ENCODE results near the gene FAAP100.

- TF ChIP-seq, protein P1, sequence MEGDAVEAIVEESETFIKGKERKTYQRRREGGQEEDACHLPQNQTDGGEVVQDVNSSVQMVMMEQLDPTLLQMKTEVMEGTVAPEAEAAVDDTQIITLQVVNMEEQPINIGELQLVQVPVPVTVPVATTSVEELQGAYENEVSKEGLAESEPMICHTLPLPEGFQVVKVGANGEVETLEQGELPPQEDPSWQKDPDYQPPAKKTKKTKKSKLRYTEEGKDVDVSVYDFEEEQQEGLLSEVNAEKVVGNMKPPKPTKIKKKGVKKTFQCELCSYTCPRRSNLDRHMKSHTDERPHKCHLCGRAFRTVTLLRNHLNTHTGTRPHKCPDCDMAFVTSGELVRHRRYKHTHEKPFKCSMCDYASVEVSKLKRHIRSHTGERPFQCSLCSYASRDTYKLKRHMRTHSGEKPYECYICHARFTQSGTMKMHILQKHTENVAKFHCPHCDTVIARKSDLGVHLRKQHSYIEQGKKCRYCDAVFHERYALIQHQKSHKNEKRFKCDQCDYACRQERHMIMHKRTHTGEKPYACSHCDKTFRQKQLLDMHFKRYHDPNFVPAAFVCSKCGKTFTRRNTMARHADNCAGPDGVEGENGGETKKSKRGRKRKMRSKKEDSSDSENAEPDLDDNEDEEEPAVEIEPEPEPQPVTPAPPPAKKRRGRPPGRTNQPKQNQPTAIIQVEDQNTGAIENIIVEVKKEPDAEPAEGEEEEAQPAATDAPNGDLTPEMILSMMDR (IDR thresholded peaks at IDR 0.05) = no peak
- no peak for TF ChIP-seq POLR2A (IDR thresholded peaks at IDR 0.05)
Observed at GRCh38 chr17:81589612-81590011, 37.5 kb upstream of the FAAP100 start.
